HEK293T (cell line): ENCODE data around the gene UTP20.

ENCODE experiments used
- BHLHE40 ChIP-seq: fragments of 450-650 bp; IDR thresholded peaks from 2 replicates; pipeline ENCODE4 v1.6.1; 2016; ENCODE audit warnings: mild to moderate bottlenecking, moderate library complexity, borderline replicate concordance
- FOXA1 ChIP-seq: fragments of 450-650 bp; IDR thresholded peaks from 2 replicates; pipeline ENCODE4 v1.6.1; 2016; ENCODE audit warnings: mild to moderate bottlenecking
- FOXK2 ChIP-seq: fragments of 450-650 bp; IDR thresholded peaks from 2 replicates; pipeline ENCODE4 v1.6.1; 2016; ENCODE audit warnings: mild to moderate bottlenecking
- FOXM1 ChIP-seq: fragments of 450-650 bp; IDR thresholded peaks from 2 replicates; pipeline ENCODE4 v1.6.1; 2017; ENCODE audit warnings: mild to moderate bottlenecking, borderline replicate concordance
- HDGF ChIP-seq: fragments of 450-650 bp; IDR thresholded peaks from 2 replicates; pipeline ENCODE4 v1.6.1; 2017; ENCODE audit warnings: antibody characterized with exemption, borderline replicate concordance
- PKNOX1 ChIP-seq: fragments of 450-650 bp; IDR thresholded peaks from 2 replicates; pipeline ENCODE4 v1.6.1; 2016
- SP1 ChIP-seq: fragments of 450-650 bp; IDR thresholded peaks from 2 replicates; pipeline ENCODE4 v1.6.1; 2017
- SUZ12 ChIP-seq: fragments of 450-650 bp; IDR thresholded peaks from 2 replicates; pipeline ENCODE4 v1.6.1; 2016; ENCODE audit warnings: mild to moderate bottlenecking
- TARDBP ChIP-seq: fragments of 450-650 bp; IDR thresholded peaks from 2 replicates; pipeline ENCODE4 v1.6.1; 2016

GRCh38 chr12:101375573-101375972, 95.7 kb downstream of the UTP20 start:
- no peak for TF ChIP-seq PKNOX1
- no peak for TF ChIP-seq SUZ12
- TF ChIP-seq HDGF, result no peak
- no peak for TF ChIP-seq FOXM1
- no peak for TF ChIP-seq SP1
- TF ChIP-seq BHLHE40, result no peak
- no peak for TF ChIP-seq FOXK2
- no peak for TF ChIP-seq FOXA1
- TF ChIP-seq TARDBP, result no peak
